ENCODE results near the gene RNF4. TPM values are rescaled to one million over a fixed set of nuclear protein-coding genes. Genes with fewer than 3 reads are reported as not detected.

Gene RNF4
- polyA plus RNA-seq, 4 donors: 66.4 to 71.2 (median 67.1) TPM

Other genes starting within 250 kb of the RNF4 start
- gene HAUS3, start 227.0 kb upstream of the RNF4 start, polyA plus RNA-seq (ENCODE audit: insufficient read length in 4 of 4): 10 to 100 TPM; 18.7 to 23.1 (median 22.4) TPM
- 1 to 10 TPM; 2.4 to 3.5 (median 3.0) TPM for gene POLN, start 227.0 kb upstream of the RNF4 start, polyA plus RNA-seq (ENCODE audit: insufficient read length in 4 of 4)
- 10 to 100 TPM; 59.8 to 69.4 (median 62.4) TPM for gene MXD4, start 207.0 kb upstream of the RNF4 start, polyA plus RNA-seq (ENCODE audit: insufficient read length in 4 of 4)
- gene ZFYVE28, start 50.5 kb upstream of the RNF4 start, polyA plus RNA-seq (ENCODE audit: insufficient read length in 4 of 4): 1 to 10 TPM; 1.9 to 3.0 (median 2.5) TPM
- under 1 TPM; 0.50 to 0.76 (median 0.63) TPM for gene CFAP99, start 50.2 kb upstream of the RNF4 start, polyA plus RNA-seq (ENCODE audit: insufficient read length in 4 of 4)
- 10 to 100 TPM; 24.0 to 28.8 (median 26.8) TPM for gene FAM193A, start 67.5 kb downstream of the RNF4 start, polyA plus RNA-seq (ENCODE audit: insufficient read length in 4 of 4)